WTC11 (cell line): ENCODE results near the gene ARPC2.

Experiments used
- CREM ChIP-seq: sonication (generic); formaldehyde crosslinking; IDR thresholded peaks from 2 replicates; pipeline ENCODE4 v1.8.1; 2022; ENCODE audit warnings: mild to moderate bottlenecking, missing genetic modification reagents, moderate library complexity
- ESRRA ChIP-seq: sonication (generic); formaldehyde crosslinking; IDR thresholded peaks from 2 replicates; pipeline ENCODE4 v1.8.1; 2022; ENCODE audit warnings: mild to moderate bottlenecking, missing genetic modification reagents, borderline replicate concordance
- FOXK1 ChIP-seq: sonication (generic); formaldehyde crosslinking; IDR thresholded peaks from 2 replicates; pipeline ENCODE4 v1.8.0; 2022; ENCODE audit warnings: mild to moderate bottlenecking, moderate library complexity, missing genetic modification reagents
- IRF2 ChIP-seq: sonication (generic); formaldehyde crosslinking; IDR thresholded peaks from 2 replicates; pipeline ENCODE4 v1.8.0; 2022; ENCODE audit warnings: low read depth, missing genetic modification reagents, borderline replicate concordance
- SOX15 ChIP-seq: fragments of 250-450 bp; sonication (Bioruptor Pico); IDR thresholded peaks from 2 replicates; pipeline ENCODE4 v1.9.0; 2021; ENCODE audit warnings: mild to moderate bottlenecking
- ZNF219 ChIP-seq: sonication (generic); formaldehyde crosslinking; IDR thresholded peaks from 2 replicates; pipeline ENCODE4 v1.8.0; 2023; ENCODE audit warnings: missing genetic modification reagents, mild to moderate bottlenecking, borderline replicate concordance
- TF ChIP-seq, protein P1 (sequence below): sonication (generic); formaldehyde crosslinking; IDR thresholded peaks from 2 replicates; pipeline ENCODE4 v1.8.0; 2022; ENCODE audit warnings: mild to moderate bottlenecking, missing genetic modification reagents
- TF ChIP-seq, protein P2 (sequence below): fragments of 200-600 bp; IDR thresholded peaks from 2 replicates; pipeline ENCODE4 v1.8.0; 2022; ENCODE audit warnings: antibody characterized with exemption
- TF ChIP-seq, protein P3 (sequence below): sonication (generic); formaldehyde crosslinking; IDR thresholded peaks from 2 replicates; pipeline ENCODE4 v1.8.1; 2022; ENCODE audit warnings: missing genetic modification reagents, borderline replicate concordance
- TF ChIP-seq, protein P4 (sequence below): sonication (generic); formaldehyde crosslinking; IDR thresholded peaks from 2 replicates; pipeline ENCODE4 v1.8.1; 2022; ENCODE audit warnings: mild to moderate bottlenecking, moderate library complexity, missing genetic modification reagents
- TF ChIP-seq, protein P5 (sequence below): sonication (generic); formaldehyde crosslinking; IDR thresholded peaks from 2 replicates; pipeline ENCODE4 v1.8.0; 2022; ENCODE audit warnings: mild to moderate bottlenecking, missing genetic modification reagents
- TF ChIP-seq, protein P6 (sequence below): sonication (generic); formaldehyde crosslinking; IDR thresholded peaks from 2 replicates; pipeline ENCODE4 v1.8.0; 2022; ENCODE audit warnings: mild to moderate bottlenecking, missing genetic modification reagents
- TF ChIP-seq, protein P7 (sequence below): sonication (generic); formaldehyde crosslinking; conservative IDR thresholded peaks from 2 replicates; pipeline ENCODE4 v1.8.1; 2022; ENCODE audit warnings: mild to moderate bottlenecking, missing genetic modification reagents
- TF ChIP-seq, protein P8 (sequence below): sonication (generic); formaldehyde crosslinking; IDR thresholded peaks from 2 replicates; pipeline ENCODE4 v1.8.0; 2023; ENCODE audit warnings: missing genetic modification reagents, mild to moderate bottlenecking, borderline replicate concordance

DNA sequence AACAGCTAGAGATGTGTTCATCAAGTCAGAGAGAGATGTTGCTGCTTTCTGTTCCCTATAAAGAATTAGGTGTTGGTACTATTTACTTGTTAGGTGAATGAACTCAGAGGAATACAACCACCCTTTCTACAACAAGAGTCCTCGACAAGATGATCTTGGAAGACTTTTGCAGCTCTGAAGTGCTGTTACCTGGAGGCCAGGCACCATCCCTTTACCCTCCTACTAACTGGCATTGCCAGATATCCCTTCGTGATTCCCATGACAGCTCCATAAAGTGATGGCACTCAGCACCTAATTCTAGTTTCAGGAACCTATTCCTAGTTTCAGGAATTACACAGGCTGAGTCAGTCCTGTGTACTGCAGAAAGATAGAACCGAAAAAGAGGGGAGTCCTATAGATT is 9.9 kb downstream of the ARPC2 start:
- TF ChIP-seq, protein P1, sequence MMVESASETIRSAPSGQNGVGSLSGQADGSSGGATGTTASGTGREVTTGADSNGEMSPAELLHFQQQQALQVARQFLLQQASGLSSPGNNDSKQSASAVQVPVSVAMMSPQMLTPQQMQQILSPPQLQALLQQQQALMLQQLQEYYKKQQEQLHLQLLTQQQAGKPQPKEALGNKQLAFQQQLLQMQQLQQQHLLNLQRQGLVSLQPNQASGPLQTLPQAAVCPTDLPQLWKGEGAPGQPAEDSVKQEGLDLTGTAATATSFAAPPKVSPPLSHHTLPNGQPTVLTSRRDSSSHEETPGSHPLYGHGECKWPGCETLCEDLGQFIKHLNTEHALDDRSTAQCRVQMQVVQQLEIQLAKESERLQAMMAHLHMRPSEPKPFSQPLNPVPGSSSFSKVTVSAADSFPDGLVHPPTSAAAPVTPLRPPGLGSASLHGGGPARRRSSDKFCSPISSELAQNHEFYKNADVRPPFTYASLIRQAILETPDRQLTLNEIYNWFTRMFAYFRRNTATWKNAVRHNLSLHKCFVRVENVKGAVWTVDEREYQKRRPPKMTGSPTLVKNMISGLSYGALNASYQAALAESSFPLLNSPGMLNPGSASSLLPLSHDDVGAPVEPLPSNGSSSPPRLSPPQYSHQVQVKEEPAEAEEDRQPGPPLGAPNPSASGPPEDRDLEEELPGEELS (CRISPR knock-in tag): no peak
- TF ChIP-seq, protein P2, sequence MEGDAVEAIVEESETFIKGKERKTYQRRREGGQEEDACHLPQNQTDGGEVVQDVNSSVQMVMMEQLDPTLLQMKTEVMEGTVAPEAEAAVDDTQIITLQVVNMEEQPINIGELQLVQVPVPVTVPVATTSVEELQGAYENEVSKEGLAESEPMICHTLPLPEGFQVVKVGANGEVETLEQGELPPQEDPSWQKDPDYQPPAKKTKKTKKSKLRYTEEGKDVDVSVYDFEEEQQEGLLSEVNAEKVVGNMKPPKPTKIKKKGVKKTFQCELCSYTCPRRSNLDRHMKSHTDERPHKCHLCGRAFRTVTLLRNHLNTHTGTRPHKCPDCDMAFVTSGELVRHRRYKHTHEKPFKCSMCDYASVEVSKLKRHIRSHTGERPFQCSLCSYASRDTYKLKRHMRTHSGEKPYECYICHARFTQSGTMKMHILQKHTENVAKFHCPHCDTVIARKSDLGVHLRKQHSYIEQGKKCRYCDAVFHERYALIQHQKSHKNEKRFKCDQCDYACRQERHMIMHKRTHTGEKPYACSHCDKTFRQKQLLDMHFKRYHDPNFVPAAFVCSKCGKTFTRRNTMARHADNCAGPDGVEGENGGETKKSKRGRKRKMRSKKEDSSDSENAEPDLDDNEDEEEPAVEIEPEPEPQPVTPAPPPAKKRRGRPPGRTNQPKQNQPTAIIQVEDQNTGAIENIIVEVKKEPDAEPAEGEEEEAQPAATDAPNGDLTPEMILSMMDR: no peak
- TF ChIP-seq, protein P3, sequence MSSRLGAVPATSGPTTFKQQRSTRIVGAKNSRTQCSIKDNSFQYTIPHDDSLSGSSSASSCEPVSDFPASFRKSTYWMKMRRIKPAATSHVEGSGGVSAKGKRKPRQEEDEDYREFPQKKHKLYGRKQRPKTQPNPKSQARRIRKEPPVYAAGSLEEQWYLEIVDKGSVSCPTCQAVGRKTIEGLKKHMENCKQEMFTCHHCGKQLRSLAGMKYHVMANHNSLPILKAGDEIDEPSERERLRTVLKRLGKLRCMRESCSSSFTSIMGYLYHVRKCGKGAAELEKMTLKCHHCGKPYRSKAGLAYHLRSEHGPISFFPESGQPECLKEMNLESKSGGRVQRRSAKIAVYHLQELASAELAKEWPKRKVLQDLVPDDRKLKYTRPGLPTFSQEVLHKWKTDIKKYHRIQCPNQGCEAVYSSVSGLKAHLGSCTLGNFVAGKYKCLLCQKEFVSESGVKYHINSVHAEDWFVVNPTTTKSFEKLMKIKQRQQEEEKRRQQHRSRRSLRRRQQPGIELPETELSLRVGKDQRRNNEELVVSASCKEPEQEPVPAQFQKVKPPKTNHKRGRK (CRISPR knock-in tag): no peak
- TF ChIP-seq, protein P4, sequence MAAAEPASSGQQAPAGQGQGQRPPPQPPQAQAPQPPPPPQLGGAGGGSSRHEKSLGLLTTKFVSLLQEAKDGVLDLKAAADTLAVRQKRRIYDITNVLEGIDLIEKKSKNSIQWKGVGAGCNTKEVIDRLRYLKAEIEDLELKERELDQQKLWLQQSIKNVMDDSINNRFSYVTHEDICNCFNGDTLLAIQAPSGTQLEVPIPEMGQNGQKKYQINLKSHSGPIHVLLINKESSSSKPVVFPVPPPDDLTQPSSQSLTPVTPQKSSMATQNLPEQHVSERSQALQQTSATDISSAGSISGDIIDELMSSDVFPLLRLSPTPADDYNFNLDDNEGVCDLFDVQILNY (CRISPR knock-in tag): no peak
- no peak for TF ChIP-seq SOX15 (CRISPR knock-in tag)
- TF ChIP-seq, protein P5, sequence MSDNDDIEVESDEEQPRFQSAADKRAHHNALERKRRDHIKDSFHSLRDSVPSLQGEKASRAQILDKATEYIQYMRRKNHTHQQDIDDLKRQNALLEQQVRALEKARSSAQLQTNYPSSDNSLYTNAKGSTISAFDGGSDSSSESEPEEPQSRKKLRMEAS: no peak
- TF ChIP-seq, protein P6, sequence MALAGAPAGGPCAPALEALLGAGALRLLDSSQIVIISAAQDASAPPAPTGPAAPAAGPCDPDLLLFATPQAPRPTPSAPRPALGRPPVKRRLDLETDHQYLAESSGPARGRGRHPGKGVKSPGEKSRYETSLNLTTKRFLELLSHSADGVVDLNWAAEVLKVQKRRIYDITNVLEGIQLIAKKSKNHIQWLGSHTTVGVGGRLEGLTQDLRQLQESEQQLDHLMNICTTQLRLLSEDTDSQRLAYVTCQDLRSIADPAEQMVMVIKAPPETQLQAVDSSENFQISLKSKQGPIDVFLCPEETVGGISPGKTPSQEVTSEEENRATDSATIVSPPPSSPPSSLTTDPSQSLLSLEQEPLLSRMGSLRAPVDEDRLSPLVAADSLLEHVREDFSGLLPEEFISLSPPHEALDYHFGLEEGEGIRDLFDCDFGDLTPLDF (CRISPR knock-in tag): no peak
- TF ChIP-seq FOXK1: no peak
- no peak for TF ChIP-seq ESRRA (CRISPR knock-in tag)
- no peak for TF ChIP-seq IRF2 (CRISPR knock-in tag)
- TF ChIP-seq ZNF219 (CRISPR knock-in tag): no peak
- TF ChIP-seq, protein P7, sequence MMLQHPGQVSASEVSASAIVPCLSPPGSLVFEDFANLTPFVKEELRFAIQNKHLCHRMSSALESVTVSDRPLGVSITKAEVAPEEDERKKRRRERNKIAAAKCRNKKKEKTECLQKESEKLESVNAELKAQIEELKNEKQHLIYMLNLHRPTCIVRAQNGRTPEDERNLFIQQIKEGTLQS (CRISPR knock-in tag): no peak
- no peak for TF ChIP-seq CREM (CRISPR knock-in tag)
- TF ChIP-seq, protein P8, sequence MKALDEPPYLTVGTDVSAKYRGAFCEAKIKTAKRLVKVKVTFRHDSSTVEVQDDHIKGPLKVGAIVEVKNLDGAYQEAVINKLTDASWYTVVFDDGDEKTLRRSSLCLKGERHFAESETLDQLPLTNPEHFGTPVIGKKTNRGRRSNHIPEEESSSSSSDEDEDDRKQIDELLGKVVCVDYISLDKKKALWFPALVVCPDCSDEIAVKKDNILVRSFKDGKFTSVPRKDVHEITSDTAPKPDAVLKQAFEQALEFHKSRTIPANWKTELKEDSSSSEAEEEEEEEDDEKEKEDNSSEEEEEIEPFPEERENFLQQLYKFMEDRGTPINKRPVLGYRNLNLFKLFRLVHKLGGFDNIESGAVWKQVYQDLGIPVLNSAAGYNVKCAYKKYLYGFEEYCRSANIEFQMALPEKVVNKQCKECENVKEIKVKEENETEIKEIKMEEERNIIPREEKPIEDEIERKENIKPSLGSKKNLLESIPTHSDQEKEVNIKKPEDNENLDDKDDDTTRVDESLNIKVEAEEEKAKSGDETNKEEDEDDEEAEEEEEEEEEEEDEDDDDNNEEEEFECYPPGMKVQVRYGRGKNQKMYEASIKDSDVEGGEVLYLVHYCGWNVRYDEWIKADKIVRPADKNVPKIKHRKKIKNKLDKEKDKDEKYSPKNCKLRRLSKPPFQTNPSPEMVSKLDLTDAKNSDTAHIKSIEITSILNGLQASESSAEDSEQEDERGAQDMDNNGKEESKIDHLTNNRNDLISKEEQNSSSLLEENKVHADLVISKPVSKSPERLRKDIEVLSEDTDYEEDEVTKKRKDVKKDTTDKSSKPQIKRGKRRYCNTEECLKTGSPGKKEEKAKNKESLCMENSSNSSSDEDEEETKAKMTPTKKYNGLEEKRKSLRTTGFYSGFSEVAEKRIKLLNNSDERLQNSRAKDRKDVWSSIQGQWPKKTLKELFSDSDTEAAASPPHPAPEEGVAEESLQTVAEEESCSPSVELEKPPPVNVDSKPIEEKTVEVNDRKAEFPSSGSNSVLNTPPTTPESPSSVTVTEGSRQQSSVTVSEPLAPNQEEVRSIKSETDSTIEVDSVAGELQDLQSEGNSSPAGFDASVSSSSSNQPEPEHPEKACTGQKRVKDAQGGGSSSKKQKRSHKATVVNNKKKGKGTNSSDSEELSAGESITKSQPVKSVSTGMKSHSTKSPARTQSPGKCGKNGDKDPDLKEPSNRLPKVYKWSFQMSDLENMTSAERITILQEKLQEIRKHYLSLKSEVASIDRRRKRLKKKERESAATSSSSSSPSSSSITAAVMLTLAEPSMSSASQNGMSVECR: no peak
